Endothelial cell of umbilical vein (primary cell): Measurements from ENCODE around the gene ZNF81. TPM values are rescaled to one million over a fixed set of nuclear protein-coding genes. Genes with fewer than 3 reads are reported as not detected.
"Not testable (repeated sequence)": the region's sequence is repeated elsewhere in the genome, so short reads cannot be mapped to it uniquely, and the experiment has no call there.

ENCODE experiments used
- BruUV-seq: library from RNA; stranded (reverse); fragments of 400-500 nt; replicated peaks from 2 replicates; lab custom pipeline; 2021; lab: Mats Ljungman, UMichigan
- CTCF ChIA-PET: fragments of 300-600, 350-600 bp; sonication (Branson Sonifier 250); formaldehyde crosslinking; loops from one replicate; lab custom pipeline; 2021; ENCODE audit warnings: antibody characterized with exemption, inconsistent platforms; lab: Charles Lee
- POLR2A ChIA-PET: fragments of 300-600, 350-600 bp; sonication (Branson Sonifier 250); formaldehyde crosslinking; loops from one replicate; lab custom pipeline; 2021; ENCODE audit warnings: antibody characterized with exemption, inconsistent platforms; lab: Charles Lee
- DNase-seq: peaks from one replicate; pipeline ENCODE4 v3.0.0-alpha.2; 2011; ENCODE audit warnings: low read depth, low spot score
- FAIRE-seq: peaks from 2 replicates; lab custom pipeline; 2011; peaks lifted over from hg19 to GRCh38; lab: Jason Lieb, UNC
- H2AFZ ChIP-seq: 2 replicates; pipeline ENCODE4 v1.6.0; 2012; ENCODE audit warnings: low read depth, low read length, control low read depth, inconsistent platforms
- H3K27ac ChIP-seq: 2 replicates; pipeline ENCODE4 v1.5.1; 2011; ENCODE audit warnings: low read depth, mild to moderate bottlenecking, control low read depth, low read length, moderate library complexity; ENCODE audit not compliant: insufficient read depth
- H3K27me3 ChIP-seq, 2 experiments: 2 replicates each; pipeline versions ENCODE4 v1.6.0 to v1.6.1; 2011; ENCODE audit warnings: low read length in 2 of 2, mixed read lengths in 1 of 2; ENCODE audit not compliant: control insufficient read depth in 2 of 2, insufficient read depth in 2 of 2
- H3K36me3 ChIP-seq, 2 experiments: 2 replicates in 1 of 2; 3 replicates in 1 of 2; pipeline ENCODE4 v1.5.1; 2011; ENCODE audit warnings: low read length in 2 of 2, mild to moderate bottlenecking in 1 of 2, moderate library complexity in 1 of 2; ENCODE audit not compliant: control insufficient read depth in 2 of 2, insufficient read depth in 2 of 2; ENCODE audit errors: extremely low read depth in 1 of 2
- H3K4me1 ChIP-seq: 3 replicates; pipeline ENCODE4 v1.5.1; 2011; ENCODE audit warnings: mild to moderate bottlenecking, low read length; ENCODE audit not compliant: control insufficient read depth, insufficient read depth; ENCODE audit errors: extremely low read depth
- H3K4me2 ChIP-seq: 2 replicates; pipeline ENCODE4 v1.6.1; 2011; ENCODE audit warnings: low read length, control low read depth, mixed read lengths; ENCODE audit not compliant: insufficient read depth
- H3K4me3 ChIP-seq, 3 experiments: fragments of 200-600 bp in 1 of 3; sonication (generic), shearing (Covaris generic) in 1 of 3; replicated peaks in 1 of 3; 2 replicates each; pipeline ENCODE4 v1.5.1; 2011 to 2016; ENCODE audit warnings: control low read depth in 3 of 3, low read length in 3 of 3, mild to moderate bottlenecking in 2 of 3, inconsistent platforms in 1 of 3, low read depth in 1 of 3, moderate library complexity in 1 of 3; ENCODE audit not compliant: insufficient read depth in 1 of 3
- H3K79me2 ChIP-seq: 2 replicates; pipeline ENCODE4 v1.6.0; 2012; ENCODE audit warnings: low read length, inconsistent platforms; ENCODE audit not compliant: control insufficient read depth, insufficient read depth
- H3K9ac ChIP-seq: replicated peaks from 2 replicates; pipeline ENCODE3; 2011; ENCODE audit warnings: low read length, control low read depth; ENCODE audit not compliant: insufficient read depth; ENCODE audit errors: extremely low read depth
- H3K9me1 ChIP-seq: replicated peaks from 3 replicates; pipeline ENCODE4 v1.6.0; 2011; ENCODE audit warnings: mild to moderate bottlenecking, low read length; ENCODE audit not compliant: control insufficient read depth, insufficient read depth; ENCODE audit errors: extremely low read depth
- H3K9me3 ChIP-seq: replicated peaks from 2 replicates; pipeline ENCODE4 v1.5.1; 2012; ENCODE audit warnings: low read length, inconsistent platforms; ENCODE audit not compliant: control insufficient read depth, insufficient read depth
- H4K20me1 ChIP-seq: replicated peaks from 2 replicates; pipeline ENCODE3; 2011; ENCODE audit warnings: mild to moderate bottlenecking, low read length; ENCODE audit not compliant: control insufficient read depth, insufficient read depth; ENCODE audit errors: extremely low read depth
- EZH2 ChIP-seq: IDR thresholded peaks from 2 replicates; pipeline ENCODE4 v1.6.1; 2012; ENCODE audit warnings: borderline replicate concordance, low read depth, mild to moderate bottlenecking, moderate library complexity, low read length, inconsistent platforms; ENCODE audit not compliant: severe bottlenecking
- FOS ChIP-seq: IDR thresholded peaks from 2 replicates; pipeline ENCODE4 v1.6.1; 2011; ENCODE audit warnings: mild to moderate bottlenecking, low read length, moderate library complexity, borderline replicate concordance; ENCODE audit not compliant: insufficient read depth
- GATA2 ChIP-seq: IDR thresholded peaks from 2 replicates; pipeline ENCODE4 v1.7.0; 2011; ENCODE audit warnings: low read depth, mild to moderate bottlenecking, moderate library complexity, mixed read lengths, low read length; ENCODE audit not compliant: insufficient read length, insufficient read depth
- JUN ChIP-seq: IDR thresholded peaks from 2 replicates; pipeline ENCODE4 v1.6.1; 2011; ENCODE audit warnings: borderline replicate concordance, low read depth; ENCODE audit not compliant: insufficient read length, insufficient read depth
- MYC ChIP-seq: IDR thresholded peaks from one replicate; pipeline ENCODE4 v1.6.1; 2011; ENCODE audit warnings: mild to moderate bottlenecking, low read depth, low read length
- POLR2A ChIP-seq: IDR thresholded peaks from 2 replicates; pipeline ENCODE4 v1.6.1; 2012; ENCODE audit warnings: low read depth, mild to moderate bottlenecking, control low read depth, low read length
- POLR2AphosphoS5 ChIP-seq: IDR thresholded peaks from 2 replicates; pipeline ENCODE4 v1.6.1; 2012; ENCODE audit warnings: low read depth, mild to moderate bottlenecking, control low read depth, low read length, moderate library complexity; ENCODE audit not compliant: insufficient read depth
- dilution Hi-C: fragments of 300-500 bp; cut with MboI; formaldehyde crosslinking; loops from one replicate; pipeline ENCODE4 v1.15.0; 2019; ENCODE audit warnings: low sequenced_read_pairs; ENCODE audit not compliant: extremely low pct_ligation_motif_present
- intact Hi-C: fragments of 100-400 bp; cut with micrococcal nuclease; formaldehyde crosslinking; loops from one replicate; pipeline ENCODE4 v1.10.0; 2022
- polyA plus RNA-seq, 4 experiments: library from polyadenylated mRNA; depleted of rRNA in 3 of 4; stranded (reverse) in 3 of 4; unstranded in 1 of 4; fragments of >200 nt; gene quantifications; 2 replicates each; pipeline versions ENCODE4 v1.2.1 to v1.2.3, GENCODE V29; 2011 to 2012; ENCODE audit warnings: missing spikeins in 1 of 4
- total RNA-seq: library from RNA; stranded (reverse); gene quantifications from 2 replicates; pipeline ENCODE4 v1.2.3, GENCODE V29; 2021
- TF ChIP-seq, protein P1 (sequence below), 2 donors: IDR thresholded peaks; 1 replicate in 1 of 2; 2 replicates in 1 of 2; pipeline ENCODE4 v1.5.1; 2011; ENCODE audit warnings: low read length in 2 of 2, mild to moderate bottlenecking in 2 of 2, moderate library complexity in 2 of 2, control low read depth in 1 of 2, inconsistent platforms in 1 of 2, low read depth in 1 of 2; ENCODE audit not compliant: insufficient read depth in 1 of 2; ENCODE audit errors: extremely low read depth in 1 of 2
- TF ChIP-seq, protein P2 (sequence below): IDR thresholded peaks from 2 replicates; pipeline ENCODE4 v1.6.1; 2011; ENCODE audit not compliant: insufficient read depth, insufficient read length

The ZNF81 gene
- total and polyA plus RNA-seq, 2 donors (not counting 3 experiments of a cell fraction or from before 2014, with no cell fraction given): 2.7 to 6.4 TPM

DNA sequence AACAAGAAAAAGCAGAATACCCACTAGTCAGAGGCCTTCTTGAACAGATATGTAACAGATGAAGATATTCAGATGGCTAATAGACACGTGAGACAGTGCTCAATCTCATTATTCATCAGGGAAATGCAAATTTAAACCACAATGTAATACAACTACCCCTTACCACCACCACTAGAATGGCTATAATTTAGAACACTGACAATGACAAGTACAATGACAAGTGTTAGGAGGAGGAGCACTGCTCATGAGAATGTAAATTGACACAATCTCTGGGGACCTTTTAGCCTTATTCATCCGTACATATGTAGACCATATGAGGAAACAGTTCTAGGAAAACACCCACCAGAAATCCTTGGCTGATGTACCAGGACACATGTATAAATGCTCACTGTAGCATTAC lies 13.1 kb downstream of the ZNF81 start:
- no peak for FAIRE-seq
- no peaks in the 10 kb centered on the region for H3K27me3 ChIP-seq
- no peak overlapping the region for H2AFZ ChIP-seq
- H3K27ac ChIP-seq: no peak overlapping the region
- intact Hi-C loops (no loop called here), dilution Hi-C loops (no loop called here)
- no peak overlapping the region for H3K4me3 ChIP-seq
- DNase-seq: no peak
- H3K4me2 ChIP-seq: no peak overlapping the region
- H3K9ac ChIP-seq: no peak overlapping the region
- ChIA-PET CTCF (no interaction called here), POLR2A (no interaction called here)
- H3K36me3 ChIP-seq: no peaks in the 10 kb centered on the region
- no peaks in the 10 kb centered on the region for H3K9me3 ChIP-seq
- no peaks in the 10 kb centered on the region for H4K20me1 ChIP-seq
- TF ChIP-seq FOS (no peak), JUN (no peak), GATA2 (no peak), POLR2A (no peak), EZH2 (no peak), MYC (no peak), POLR2AphosphoS5 (no peak)
- TF ChIP-seq, protein P1, sequence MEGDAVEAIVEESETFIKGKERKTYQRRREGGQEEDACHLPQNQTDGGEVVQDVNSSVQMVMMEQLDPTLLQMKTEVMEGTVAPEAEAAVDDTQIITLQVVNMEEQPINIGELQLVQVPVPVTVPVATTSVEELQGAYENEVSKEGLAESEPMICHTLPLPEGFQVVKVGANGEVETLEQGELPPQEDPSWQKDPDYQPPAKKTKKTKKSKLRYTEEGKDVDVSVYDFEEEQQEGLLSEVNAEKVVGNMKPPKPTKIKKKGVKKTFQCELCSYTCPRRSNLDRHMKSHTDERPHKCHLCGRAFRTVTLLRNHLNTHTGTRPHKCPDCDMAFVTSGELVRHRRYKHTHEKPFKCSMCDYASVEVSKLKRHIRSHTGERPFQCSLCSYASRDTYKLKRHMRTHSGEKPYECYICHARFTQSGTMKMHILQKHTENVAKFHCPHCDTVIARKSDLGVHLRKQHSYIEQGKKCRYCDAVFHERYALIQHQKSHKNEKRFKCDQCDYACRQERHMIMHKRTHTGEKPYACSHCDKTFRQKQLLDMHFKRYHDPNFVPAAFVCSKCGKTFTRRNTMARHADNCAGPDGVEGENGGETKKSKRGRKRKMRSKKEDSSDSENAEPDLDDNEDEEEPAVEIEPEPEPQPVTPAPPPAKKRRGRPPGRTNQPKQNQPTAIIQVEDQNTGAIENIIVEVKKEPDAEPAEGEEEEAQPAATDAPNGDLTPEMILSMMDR (IDR thresholded peaks at IDR 0.05; ENCODE audit: extremely low read depth in 1 of 2, insufficient read depth in 1 of 2, low read depth in 1 of 2, low read length in 2 of 2): no peak
- TF ChIP-seq, protein P2, sequence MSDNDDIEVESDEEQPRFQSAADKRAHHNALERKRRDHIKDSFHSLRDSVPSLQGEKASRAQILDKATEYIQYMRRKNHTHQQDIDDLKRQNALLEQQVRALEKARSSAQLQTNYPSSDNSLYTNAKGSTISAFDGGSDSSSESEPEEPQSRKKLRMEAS: no peak
- H3K79me2 ChIP-seq: no peaks in the 10 kb centered on the region
- H3K9me1 ChIP-seq: no peaks in the 10 kb centered on the region
- peaks cover 2% of the 10 kb centered on the region for H3K4me1 ChIP-seq
- BruUV-seq: no TSS peak

DNA sequence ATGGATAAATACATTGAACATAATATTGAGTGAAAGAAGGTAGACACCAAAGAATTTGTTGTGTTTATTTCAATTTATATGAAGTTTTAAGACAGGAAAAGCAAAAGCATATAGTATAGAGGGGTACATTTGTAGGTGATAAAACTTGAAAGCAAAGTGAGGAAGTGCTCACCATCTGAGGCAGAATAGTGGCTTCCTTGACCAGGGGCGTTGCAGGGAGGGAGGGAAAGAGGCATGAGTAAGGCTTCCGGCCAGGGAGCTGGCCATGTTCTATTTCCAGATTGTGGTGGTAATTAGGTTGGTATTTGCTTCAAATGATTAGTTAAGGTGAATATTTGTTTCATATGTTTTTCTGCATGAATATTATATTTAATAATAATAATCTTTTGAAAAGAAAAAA lies 13.7 kb downstream of the ZNF81 start:
- H3K4me2 ChIP-seq, H3K9me3 ChIP-seq, H3K79me2 ChIP-seq, H3K9ac ChIP-seq, H3K4me1 ChIP-seq, H3K27me3 ChIP-seq, H3K4me3 ChIP-seq, H3K27ac ChIP-seq, H3K9me1 ChIP-seq, H2AFZ ChIP-seq, H4K20me1 ChIP-seq, POLR2A ChIA-PET, DNase-seq, CTCF ChIA-PET, H3K36me3 ChIP-seq, intact Hi-C loops, dilution Hi-C loops, BruUV-seq: not testable (repeated sequence)
- peak; percentile 96 for FAIRE-seq
